Measurements from ENCODE around the gene DOK7.

The DOK7 gene

GRCh38 chr4:3427706-3428446, 35.2 kb upstream of the DOK7 start:
- DNase-seq = no peak

- DNase-seq = no peak
Observed at GRCh38 chr4:3429651-3430050, 33.5 kb upstream of the DOK7 start.

GRCh38 chr4:3430524-3430923, 32.6 kb upstream of the DOK7 start:
- no peak for DNase-seq

GRCh38 chr4:3431446-3431993, 31.6 kb upstream of the DOK7 start:
- DNase-seq = no peak

GRCh38 chr4:3432381-3432790, 30.7 kb upstream of the DOK7 start:
- no peak for DNase-seq

- DNase-seq = no peak
Observed at GRCh38 chr4:3433138-3433869, 29.8 kb upstream of the DOK7 start.

GRCh38 chr4:3434881-3435685, 28.0 kb upstream of the DOK7 start:
- no peak for DNase-seq

GRCh38 chr4:3435686-3435956, 27.5 kb upstream of the DOK7 start:
- DNase-seq = no peak

GRCh38 chr4:3436048-3436797, 26.9 kb upstream of the DOK7 start:
- DNase-seq = no peak

GRCh38 chr4:3436798-3437581, 26.1 kb upstream of the DOK7 start:
- DNase-seq = peak; percentile 18

GRCh38 chr4:3437582-3437936, 25.5 kb upstream of the DOK7 start:
- no peak for DNase-seq

- no peak for DNase-seq
Observed at GRCh38 chr4:3437998-3438846, 24.9 kb upstream of the DOK7 start.

GRCh38 chr4:3438847-3439180, 24.3 kb upstream of the DOK7 start:
- no peak for DNase-seq

GRCh38 chr4:3439391-3439790, 23.7 kb upstream of the DOK7 start:
- DNase-seq = no peak

GRCh38 chr4:3440011-3440410, 23.1 kb upstream of the DOK7 start:
- DNase-seq = no peak

- no peak for DNase-seq
Observed at GRCh38 chr4:3440979-3441500, 22.1 kb upstream of the DOK7 start.

GRCh38 chr4:3441501-3442459, 21.3 kb upstream of the DOK7 start, which contains the start of gene HGFAC:
HGFAC (plus strand) TSS chr4:3441968; CDS start chr4:3442002, 34 bp downstream.
- no peak for DNase-seq

GRCh38 chr4:3442460-3442958, 20.6 kb upstream of the DOK7 start:
- no peak for DNase-seq

GRCh38 chr4:3442959-3443749, 20.0 kb upstream of the DOK7 start:
- no peak for DNase-seq

All from NCI-H1417 treated with DMSO at 0.1 percent for 48 hours (cell line).